Retinal pigment epithelial cell (primary cell): Measurements from ENCODE around the gene SNAPC1.
"Not testable (repeated sequence)": the region's sequence is repeated elsewhere in the genome, so short reads cannot be mapped to it uniquely, and the experiment has no call there.

Source experiments
- DNase-seq: peaks from one replicate; pipeline ENCODE4 v3.0.0-alpha.2; 2010; ENCODE audit warnings: low read depth
- H3K4me3 ChIP-seq: 2 replicates; pipeline ENCODE4 v1.5.1; 2011; ENCODE audit warnings: mild to moderate bottlenecking, low read length, control low read depth, moderate library complexity
- CTCF ChIP-seq: conservative IDR thresholded peaks from 2 replicates; pipeline ENCODE4 v1.5.1; 2011; ENCODE audit warnings: low read depth, low read length, control low read depth, inconsistent platforms

Gene SNAPC1

GRCh38 chr14:61750708-61751474 lies 11.3 kb upstream of the SNAPC1 start:
- TF ChIP-seq CTCF = no peak
- peak overlapping the region; percentile 54 for H3K4me3 ChIP-seq
- DNase-seq = peak; percentile 38

GRCh38 chr14:61751475-61751989 lies 10.7 kb upstream of the SNAPC1 start:
- no peak for DNase-seq
- H3K4me3 ChIP-seq = peak overlapping the region; percentile 54
- no peak for TF ChIP-seq CTCF

- TF ChIP-seq CTCF = no peak
- no peak overlapping the region for H3K4me3 ChIP-seq
- DNase-seq = no peak
These were observed 9.6 kb upstream of the SNAPC1 start for GRCh38 chr14:61752626-61753025.

GRCh38 chr14:61753631-61754030 lies 8.6 kb upstream of the SNAPC1 start:
- peak; percentile 23 for TF ChIP-seq CTCF
- no peak for DNase-seq

GRCh38 chr14:61754627-61755381 lies 7.4 kb upstream of the SNAPC1 start:
- TF ChIP-seq CTCF = no peak
- H3K4me3 ChIP-seq = no peak overlapping the region
- no peak for DNase-seq

More at GRCh38 chr14:61753631-61754030, 8.6 kb upstream of the SNAPC1 start:
- no peak overlapping the region for H3K4me3 ChIP-seq

- not testable (repeated sequence) for DNase-seq, H3K4me3 ChIP-seq
These were observed 6.9 kb upstream of the SNAPC1 start for GRCh38 chr14:61755382-61755742.

DNA sequence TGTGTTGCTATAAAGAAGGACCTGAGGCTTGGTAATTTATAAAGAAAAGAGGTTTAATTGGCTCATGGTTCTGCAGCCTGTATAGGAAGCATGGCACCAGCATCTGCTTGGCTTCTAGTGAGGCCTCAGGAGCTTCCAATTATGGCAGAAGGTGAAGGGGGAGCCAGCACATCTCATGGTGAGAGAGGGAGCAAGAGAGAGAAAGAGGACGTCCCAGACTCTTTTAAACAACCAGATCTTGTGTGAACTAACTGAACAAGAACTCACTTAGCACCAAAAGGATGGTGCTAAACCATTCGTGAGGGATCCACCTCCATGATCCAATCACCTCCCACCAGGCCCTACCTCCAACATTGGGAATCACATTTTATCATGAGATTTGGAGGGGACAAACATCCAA lies 6.1 kb upstream of the SNAPC1 start:
- DNase-seq = no peak
- H3K4me3 ChIP-seq = no peak overlapping the region
- TF ChIP-seq CTCF = no peak
